ENCODE measurements around the gene PGBD2. TPM values are rescaled to one million over a fixed set of nuclear protein-coding genes. Genes with fewer than 3 reads are reported as not detected.
A peak's percentile ranks its signal among the peaks of the same experiment; 100 is the strongest.

PGBD2 gene
- 6.9 TPM for total RNA-seq
- long read RNA-seq, transcript PGBD2-202 (3 exons, 2,879 nt) = major isoform, 7 of 21 reads
- long read RNA-seq, transcript PGBD2-201 (3 exons, 2,136 nt) = major isoform, 7 of 21 reads
- long read RNA-seq, partial matches to known transcripts = 2 of 21 reads
- long read RNA-seq, other reads (novel, unspliced or antisense) = 5 of 21 reads

GRCh38 chr1:248906009-248906752 lies at the start of gene PGBD2:
Gene PGBD2 (plus strand): TSS chr1:248906235. CDS start chr1:248913863, 7,628 bp downstream.
- H3K4me3 ChIP-seq = peak within 1 kb of the TSS; percentile 79
- H3K9me3 ChIP-seq = no peaks in the 10 kb centered on the region
- H3K27me3 ChIP-seq = no peaks in the 10 kb centered on the region
- H3K36me3 ChIP-seq = no peaks in the 10 kb centered on the region
- peak; percentile 97 for DNase-seq
- H3K4me1 ChIP-seq = peaks cover 8% of the 10 kb centered on the region
- peak within 1 kb of the TSS; percentile 94 for H3K27ac ChIP-seq
- peak; percentile 98 for ATAC-seq
- intact Hi-C loops (cut with DNase I) = no loop called here
- peak; percentile 63 for TF ChIP-seq CTCF (IDR thresholded peaks at IDR 0.05)

- DNase-seq = no peak
- H3K9me3 ChIP-seq = no peaks in the 10 kb centered on the region
- peaks cover 18% of the 10 kb centered on the region for H3K4me1 ChIP-seq
- ATAC-seq = no peak
- intact Hi-C loops (cut with DNase I) = no loop called here
- H3K4me3 ChIP-seq = no peak overlapping the region
- no peaks in the 10 kb centered on the region for H3K36me3 ChIP-seq
- no peaks in the 10 kb centered on the region for H3K27me3 ChIP-seq
- no peak overlapping the region for H3K27ac ChIP-seq
- no peak for TF ChIP-seq CTCF (IDR thresholded peaks at IDR 0.05)
Measured at GRCh38 chr1:248857201-248857600, 48.8 kb upstream of the PGBD2 start.

- no peaks in the 10 kb centered on the region for H3K36me3 ChIP-seq
- peaks cover 18% of the 10 kb centered on the region for H3K4me1 ChIP-seq
- TF ChIP-seq CTCF (IDR thresholded peaks at IDR 0.05) = no peak
- intact Hi-C loops (cut with DNase I) = no loop called here
- DNase-seq (no peak), ATAC-seq (no peak)
- H3K9me3 ChIP-seq = no peaks in the 10 kb centered on the region
- H3K27me3 ChIP-seq = no peaks in the 10 kb centered on the region
- peak overlapping the region; percentile 56 for H3K4me3 ChIP-seq
- peak overlapping the region; percentile 82 for H3K27ac ChIP-seq
Measured at GRCh38 chr1:248857749-248858095, 48.3 kb upstream of the PGBD2 start.

GRCh38 chr1:248858096-248858890 lies 47.7 kb upstream of the PGBD2 start:
- DNase-seq = peak; percentile 90
- Histone ChIP-seq H3K27me3 (no peaks in the 10 kb centered on the region), H3K9me3 (no peaks in the 10 kb centered on the region), H3K27ac (peak overlapping the region; percentile 82), H3K4me1 (peaks cover 19% of the 10 kb centered on the region), H3K4me3 (peak overlapping the region; percentile 56), H3K36me3 (no peaks in the 10 kb centered on the region)
- intact Hi-C loops (cut with DNase I) = no loop called here
- TF ChIP-seq CTCF (IDR thresholded peaks at IDR 0.05) = peak; percentile 49
- ATAC-seq = peak; percentile 68

- peak within 1 kb of the TSS; percentile 82 for H3K27ac ChIP-seq
- H3K9me3 ChIP-seq = no peaks in the 10 kb centered on the region
- H3K4me3 ChIP-seq = peak within 1 kb of the TSS; percentile 56
- ATAC-seq = peak; percentile 93
- intact Hi-C loops (cut with DNase I) = no loop called here
- DNase-seq = peak; percentile 99
- H3K27me3 ChIP-seq = no peaks in the 10 kb centered on the region
- TF ChIP-seq CTCF (IDR thresholded peaks at IDR 0.05) = no peak
- H3K4me1 ChIP-seq = peaks cover 25% of the 10 kb centered on the region
- no peaks in the 10 kb centered on the region for H3K36me3 ChIP-seq
Measured at GRCh38 chr1:248858891-248859889, 46.8 kb upstream of the PGBD2 start, which contains the start of gene ZNF692. Gene ZNF692 (minus strand): TSS chr1:248859085. CDS start chr1:248858309, 776 bp downstream.

Data from upper lobe of right lung (tissue), 1 donor.